HEK293 (cell line): Measurements from ENCODE around the gene TUBG2.

ENCODE experiments used
- CTCF ChIA-PET: fragments of 350-600 bp; formaldehyde crosslinking; extraction: SDS; loops from one replicate; lab custom pipeline; 2021; ENCODE audit warnings: antibody characterized with exemption; lab: Yijun Ruan, JAX
- POLR2A ChIA-PET: fragments of 300-600 bp; formaldehyde crosslinking; extraction: SDS; loops from one replicate; lab custom pipeline; 2020; ENCODE audit warnings: antibody characterized with exemption, inconsistent platforms; lab: Yijun Ruan, JAX
- H3K27ac ChIP-seq: fragments of 200-500 bp; sonication (Bioruptor generic); 2 replicates; pipeline ENCODE4 v1.5.1; 2014; ENCODE audit warnings: low read depth, low read length, control low read depth, inconsistent platforms; ENCODE audit errors: extremely low read depth
- H3K36me3 ChIP-seq, 2 experiments: fragments of 200-500 bp in 1 of 2; sonication (Bioruptor generic) in 1 of 2; 1 replicate in 1 of 2; 2 replicates in 1 of 2; pipeline ENCODE4 v1.5.1; 2014 to 2017; ENCODE audit warnings: inconsistent platforms in 2 of 2, low read length in 2 of 2; ENCODE audit not compliant: control insufficient read depth in 2 of 2, insufficient read depth in 1 of 2
- H3K4me1 ChIP-seq: fragments of 200-500 bp; sonication (Bioruptor generic); 2 replicates; pipeline ENCODE4 v1.5.1; 2014; ENCODE audit warnings: mild to moderate bottlenecking, low read length, inconsistent platforms; ENCODE audit not compliant: control insufficient read depth, insufficient read depth
- H3K4me3 ChIP-seq: 2 replicates; pipeline ENCODE4 v1.5.1; 2011; ENCODE audit warnings: low read depth, mild to moderate bottlenecking, control low read depth, low read length, moderate library complexity
- H3K9me3 ChIP-seq: fragments of 200-500 bp; sonication (Bioruptor generic); 2 replicates; pipeline ENCODE4 v1.5.1; 2014; ENCODE audit warnings: low read depth, low read length, inconsistent platforms; ENCODE audit not compliant: control insufficient read depth, insufficient read depth
- KLF16 ChIP-seq: fragments of 450-650 bp; formaldehyde crosslinking; IDR thresholded peaks from 2 replicates; pipeline ENCODE4 v1.5.1; 2017; ENCODE audit warnings: missing biosample characterization, missing genetic modification characterization
- PRDM10 ChIP-seq: fragments of 450-650 bp; formaldehyde crosslinking; IDR thresholded peaks from 2 replicates; pipeline ENCODE4 v1.5.1; 2016; ENCODE audit warnings: missing biosample characterization, missing genetic modification characterization
- SCRT2 ChIP-seq: fragments of 450-650 bp; formaldehyde crosslinking; IDR thresholded peaks from 2 replicates; pipeline ENCODE4 v1.5.1; 2016; ENCODE audit warnings: missing biosample characterization, missing genetic modification characterization
- SP2 ChIP-seq: fragments of 450-650 bp; formaldehyde crosslinking; IDR thresholded peaks from 2 replicates; pipeline ENCODE4 v1.5.1; 2016; ENCODE audit warnings: missing biosample characterization, missing genetic modification characterization
- ZBTB7A ChIP-seq: fragments of 450-650 bp; formaldehyde crosslinking; IDR thresholded peaks from 2 replicates; pipeline ENCODE4 v1.5.1; 2016; ENCODE audit warnings: low read depth, missing biosample characterization, missing genetic modification characterization
- ZFHX2 ChIP-seq: fragments of 450-650 bp; formaldehyde crosslinking; conservative IDR thresholded peaks from 2 replicates; pipeline ENCODE4 v1.5.1; 2016; ENCODE audit warnings: missing biosample characterization, missing genetic modification characterization
- ZNF157 ChIP-seq: fragments of 450-650 bp; formaldehyde crosslinking; IDR thresholded peaks from 2 replicates; pipeline ENCODE4 v1.5.1; 2016; ENCODE audit warnings: missing biosample characterization, missing genetic modification characterization
- ZNF2 ChIP-seq: fragments of 450-650 bp; formaldehyde crosslinking; IDR thresholded peaks from 2 replicates; pipeline ENCODE4 v1.5.1; 2016; ENCODE audit warnings: missing biosample characterization, missing genetic modification characterization
- ZNF248 ChIP-seq: fragments of 450-650 bp; formaldehyde crosslinking; IDR thresholded peaks from 2 replicates; pipeline ENCODE4 v1.5.1; 2017; ENCODE audit warnings: missing biosample characterization, missing genetic modification characterization
- ZNF335 ChIP-seq: fragments of 450-650 bp; formaldehyde crosslinking; conservative IDR thresholded peaks from 2 replicates; pipeline ENCODE4 v1.5.1; 2016; ENCODE audit warnings: missing biosample characterization, missing genetic modification characterization
- ZNF366 ChIP-seq: fragments of 450-650 bp; formaldehyde crosslinking; conservative IDR thresholded peaks from 2 replicates; pipeline ENCODE4 v1.5.1; 2016; ENCODE audit warnings: missing biosample characterization, missing genetic modification characterization
- ZNF510 ChIP-seq: fragments of 450-650 bp; formaldehyde crosslinking; IDR thresholded peaks from 2 replicates; pipeline ENCODE4 v1.5.1; 2018; ENCODE audit warnings: mild to moderate bottlenecking, missing genetic modification characterization, missing biosample characterization; ENCODE audit not compliant: insufficient replicate concordance
- ZNF561 ChIP-seq: fragments of 450-650 bp; IDR thresholded peaks from 2 replicates; pipeline ENCODE4 v1.5.1; 2018; ENCODE audit warnings: missing biosample characterization, missing genetic modification characterization, borderline replicate concordance
- ZNF585B ChIP-seq: fragments of 450-650 bp; formaldehyde crosslinking; IDR thresholded peaks from 2 replicates; pipeline ENCODE4 v1.5.1; 2016; ENCODE audit warnings: missing biosample characterization, missing genetic modification characterization
- ZNF600 ChIP-seq: fragments of 450-650 bp; formaldehyde crosslinking; IDR thresholded peaks from 2 replicates; pipeline ENCODE4 v1.5.1; 2016; ENCODE audit warnings: missing biosample characterization, missing genetic modification characterization
- ZNF610 ChIP-seq: fragments of 450-650 bp; formaldehyde crosslinking; IDR thresholded peaks from 2 replicates; pipeline ENCODE4 v1.5.1; 2016; ENCODE audit warnings: missing biosample characterization, missing genetic modification characterization, borderline replicate concordance
- ZNF623 ChIP-seq: fragments of 450-650 bp; formaldehyde crosslinking; IDR thresholded peaks from 2 replicates; pipeline ENCODE4 v1.5.1; 2016; ENCODE audit warnings: missing biosample characterization, missing genetic modification characterization
- ZSCAN30 ChIP-seq: fragments of 450-650 bp; IDR thresholded peaks from 2 replicates; pipeline ENCODE4 v1.5.1; 2018; ENCODE audit warnings: missing biosample characterization, mild to moderate bottlenecking, missing genetic modification characterization, moderate library complexity
- TF ChIP-seq, protein P1 (sequence below): fragments of 450-650 bp; formaldehyde crosslinking; IDR thresholded peaks from 2 replicates; pipeline ENCODE4; 2016; ENCODE audit warnings: missing biosample characterization, missing genetic modification characterization
- TF ChIP-seq, protein P2 (sequence below): fragments of 450-650 bp; formaldehyde crosslinking; IDR thresholded peaks from 2 replicates; pipeline ENCODE4 v1.5.1; 2016; ENCODE audit warnings: missing biosample characterization, missing genetic modification characterization
- TF ChIP-seq, protein P3 (sequence below): fragments of 450-650 bp; formaldehyde crosslinking; IDR thresholded peaks from 2 replicates; pipeline ENCODE4 v1.5.1; 2016; ENCODE audit warnings: missing biosample characterization, missing genetic modification characterization, borderline replicate concordance

TUBG2 gene

DNA sequence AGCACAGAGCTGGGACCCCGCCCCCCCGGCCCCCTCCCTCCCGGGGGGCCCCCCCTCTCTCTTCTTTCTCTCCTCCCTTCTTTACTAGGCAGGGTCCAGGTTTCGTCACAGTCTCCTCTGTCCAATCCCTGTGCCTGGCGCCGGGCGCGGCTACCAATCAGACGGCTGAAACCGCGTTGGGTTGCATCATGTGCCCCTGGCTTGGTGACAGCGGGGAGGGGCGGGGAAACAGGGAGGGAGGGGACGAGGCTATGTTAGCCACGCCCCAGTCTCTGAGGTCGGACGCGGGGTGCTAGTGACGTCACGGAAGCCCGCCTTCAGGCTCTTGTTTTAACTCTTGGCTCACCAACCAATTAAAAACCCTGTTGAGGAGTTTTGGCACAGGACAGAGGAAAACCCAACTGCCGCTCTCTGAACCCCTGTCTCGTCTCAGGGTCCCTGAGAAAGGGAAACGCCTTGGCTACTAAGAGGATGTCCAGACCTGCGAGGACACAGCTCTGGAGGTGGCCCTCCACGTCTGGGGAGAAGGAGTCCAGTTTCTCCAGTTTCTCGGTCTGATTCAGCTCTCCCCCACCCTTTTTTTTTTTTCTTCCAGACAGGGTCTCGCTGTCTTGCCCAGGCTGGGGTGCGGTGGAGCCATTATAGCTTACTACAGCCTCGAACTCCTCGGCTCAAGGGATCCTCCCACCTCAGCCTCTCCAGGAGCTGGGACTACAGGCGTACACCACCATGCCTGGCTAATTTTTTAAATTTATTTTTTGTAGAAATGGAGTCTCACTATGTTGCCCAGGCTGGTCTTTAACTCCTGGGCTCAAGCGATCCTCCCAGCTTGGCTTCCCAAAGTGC is 18.2 kb downstream of the TUBG2 start (continued):
- TF ChIP-seq ZBTB7A (no peak), KLF16 (tag by site-specific recombination) (peak; percentile 14), SP2 (peak; percentile 96), ZNF561 (0 out of 2 replicates have a peak, but pooled peaks have one; percentile 19), ZNF510 (tag by site-specific recombination) (no peak), PRDM10 (tag by site-specific recombination) (peak; percentile 82), ZNF623 (tag by site-specific recombination) (peak; percentile 25; the same call in 1 of the 2 replicates), ZNF335 (peak; percentile 70), ZNF366 (tag by site-specific recombination) (peak; percentile 98), ZNF585B (tag by site-specific recombination) (no peak), ZNF610 (no peak), SCRT2 (tag by site-specific recombination) (peak; percentile 64)
- TF ChIP-seq, protein P1, sequence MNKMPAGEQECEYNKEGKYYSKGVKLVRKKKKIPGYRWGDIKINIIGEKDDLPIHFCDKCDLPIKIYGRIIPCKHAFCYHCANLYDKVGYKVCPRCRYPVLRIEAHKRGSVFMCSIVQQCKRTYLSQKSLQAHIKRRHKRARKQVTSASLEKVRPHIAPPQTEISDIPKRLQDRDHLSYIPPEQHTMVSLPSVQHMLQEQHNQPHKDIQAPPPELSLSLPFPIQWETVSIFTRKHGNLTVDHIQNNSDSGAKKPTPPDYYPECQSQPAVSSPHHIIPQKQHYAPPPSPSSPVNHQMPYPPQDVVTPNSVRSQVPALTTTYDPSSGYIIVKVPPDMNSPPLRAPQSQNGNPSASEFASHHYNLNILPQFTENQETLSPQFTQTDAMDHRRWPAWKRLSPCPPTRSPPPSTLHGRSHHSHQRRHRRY (tag by site-specific recombination) = 0 out of 2 replicates have a peak, but pooled peaks have one; percentile 34
- TF ChIP-seq, protein P2, sequence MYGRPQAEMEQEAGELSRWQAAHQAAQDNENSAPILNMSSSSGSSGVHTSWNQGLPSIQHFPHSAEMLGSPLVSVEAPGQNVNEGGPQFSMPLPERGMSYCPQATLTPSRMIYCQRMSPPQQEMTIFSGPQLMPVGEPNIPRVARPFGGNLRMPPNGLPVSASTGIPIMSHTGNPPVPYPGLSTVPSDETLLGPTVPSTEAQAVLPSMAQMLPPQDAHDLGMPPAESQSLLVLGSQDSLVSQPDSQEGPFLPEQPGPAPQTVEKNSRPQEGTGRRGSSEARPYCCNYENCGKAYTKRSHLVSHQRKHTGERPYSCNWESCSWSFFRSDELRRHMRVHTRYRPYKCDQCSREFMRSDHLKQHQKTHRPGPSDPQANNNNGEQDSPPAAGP = peak; percentile 31; the same call in 1 of the 2 replicates

DNA sequence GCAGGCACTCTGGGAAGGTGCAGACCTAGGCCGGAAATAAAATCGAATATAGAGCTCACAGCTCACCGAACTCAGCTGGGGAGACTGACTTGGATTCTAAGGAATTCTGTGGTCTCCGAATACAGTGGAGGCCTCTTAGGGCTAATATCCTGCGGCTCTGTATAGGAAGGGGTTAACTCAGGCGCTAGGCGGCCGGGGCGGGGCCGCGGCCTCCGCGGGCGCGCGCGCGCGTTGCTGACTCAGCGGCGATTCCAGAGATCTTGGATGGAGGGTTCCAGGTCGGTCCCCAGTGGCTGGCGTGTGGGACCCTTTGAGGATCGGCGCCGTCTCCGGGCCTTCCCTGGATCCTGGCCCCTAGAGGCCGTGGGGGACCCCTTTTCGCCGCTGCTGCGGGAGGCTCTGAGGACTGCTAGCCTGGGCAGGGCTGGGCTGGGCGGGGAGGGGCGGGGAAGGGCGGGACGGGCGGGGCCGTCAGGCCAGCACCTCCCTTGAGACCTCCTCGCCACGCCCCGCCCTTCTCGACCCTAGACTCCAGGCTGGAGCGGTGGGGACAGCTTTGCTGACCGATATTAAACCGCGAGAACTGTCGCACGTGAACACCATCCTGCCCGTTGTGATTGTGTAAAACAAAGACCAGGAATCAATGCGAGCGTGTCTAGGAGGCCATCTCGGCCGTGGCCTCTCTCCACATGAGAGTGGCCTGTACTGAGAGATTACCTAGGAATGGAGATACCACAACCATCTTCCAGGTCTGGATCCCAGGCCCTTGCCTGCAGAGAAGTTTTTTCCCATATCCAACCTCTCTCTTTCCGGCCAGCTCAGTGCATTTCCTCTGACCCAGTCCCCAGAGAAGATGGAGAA is 19.1 kb downstream of the TUBG2 start:
- Histone ChIP-seq H3K36me3 (peaks cover 0 to 7% of the 10 kb centered on the region in 2 experiments; a peak in 1 of 3 replicates), H3K4me1 (peaks cover 23% of the 10 kb centered on the region), H3K4me3 (peak overlapping the region; percentile 61), H3K9me3 (no peaks in the 10 kb centered on the region), H3K27ac (peak overlapping the region; percentile 90)
- ChIA-PET CTCF (interaction anchor here (0.6 to 3.3 kb wide), 13 partner anchors 10 to 289 kb away, joined by 3 to 53 read pairs (median 4); partner anchors contain the start of genes PSMC3IP, RAMP2, RETREG3 and TUBG1), POLR2A (interaction anchor here (0.6 to 6.1 kb wide), 10 partner anchors 10 to 142 kb away, joined by 3 to 56 read pairs (median 8); partner anchors contain the start of genes NAGLU, PSMC3IP, RETREG3 and TUBG1)
- TF ChIP-seq ZNF157 (tag by site-specific recombination) (no peak), ZNF2 (tag by site-specific recombination) (peak; percentile 69), ZFHX2 (tag by site-specific recombination) (0 out of 2 replicates have a peak, but pooled peaks have one; percentile 9), ZNF248 (tag by site-specific recombination) (no peak), ZSCAN30 (tag by site-specific recombination) (peak; percentile 82), ZNF600 (tag by site-specific recombination) (peak; percentile 81)
- TF ChIP-seq, protein P3, sequence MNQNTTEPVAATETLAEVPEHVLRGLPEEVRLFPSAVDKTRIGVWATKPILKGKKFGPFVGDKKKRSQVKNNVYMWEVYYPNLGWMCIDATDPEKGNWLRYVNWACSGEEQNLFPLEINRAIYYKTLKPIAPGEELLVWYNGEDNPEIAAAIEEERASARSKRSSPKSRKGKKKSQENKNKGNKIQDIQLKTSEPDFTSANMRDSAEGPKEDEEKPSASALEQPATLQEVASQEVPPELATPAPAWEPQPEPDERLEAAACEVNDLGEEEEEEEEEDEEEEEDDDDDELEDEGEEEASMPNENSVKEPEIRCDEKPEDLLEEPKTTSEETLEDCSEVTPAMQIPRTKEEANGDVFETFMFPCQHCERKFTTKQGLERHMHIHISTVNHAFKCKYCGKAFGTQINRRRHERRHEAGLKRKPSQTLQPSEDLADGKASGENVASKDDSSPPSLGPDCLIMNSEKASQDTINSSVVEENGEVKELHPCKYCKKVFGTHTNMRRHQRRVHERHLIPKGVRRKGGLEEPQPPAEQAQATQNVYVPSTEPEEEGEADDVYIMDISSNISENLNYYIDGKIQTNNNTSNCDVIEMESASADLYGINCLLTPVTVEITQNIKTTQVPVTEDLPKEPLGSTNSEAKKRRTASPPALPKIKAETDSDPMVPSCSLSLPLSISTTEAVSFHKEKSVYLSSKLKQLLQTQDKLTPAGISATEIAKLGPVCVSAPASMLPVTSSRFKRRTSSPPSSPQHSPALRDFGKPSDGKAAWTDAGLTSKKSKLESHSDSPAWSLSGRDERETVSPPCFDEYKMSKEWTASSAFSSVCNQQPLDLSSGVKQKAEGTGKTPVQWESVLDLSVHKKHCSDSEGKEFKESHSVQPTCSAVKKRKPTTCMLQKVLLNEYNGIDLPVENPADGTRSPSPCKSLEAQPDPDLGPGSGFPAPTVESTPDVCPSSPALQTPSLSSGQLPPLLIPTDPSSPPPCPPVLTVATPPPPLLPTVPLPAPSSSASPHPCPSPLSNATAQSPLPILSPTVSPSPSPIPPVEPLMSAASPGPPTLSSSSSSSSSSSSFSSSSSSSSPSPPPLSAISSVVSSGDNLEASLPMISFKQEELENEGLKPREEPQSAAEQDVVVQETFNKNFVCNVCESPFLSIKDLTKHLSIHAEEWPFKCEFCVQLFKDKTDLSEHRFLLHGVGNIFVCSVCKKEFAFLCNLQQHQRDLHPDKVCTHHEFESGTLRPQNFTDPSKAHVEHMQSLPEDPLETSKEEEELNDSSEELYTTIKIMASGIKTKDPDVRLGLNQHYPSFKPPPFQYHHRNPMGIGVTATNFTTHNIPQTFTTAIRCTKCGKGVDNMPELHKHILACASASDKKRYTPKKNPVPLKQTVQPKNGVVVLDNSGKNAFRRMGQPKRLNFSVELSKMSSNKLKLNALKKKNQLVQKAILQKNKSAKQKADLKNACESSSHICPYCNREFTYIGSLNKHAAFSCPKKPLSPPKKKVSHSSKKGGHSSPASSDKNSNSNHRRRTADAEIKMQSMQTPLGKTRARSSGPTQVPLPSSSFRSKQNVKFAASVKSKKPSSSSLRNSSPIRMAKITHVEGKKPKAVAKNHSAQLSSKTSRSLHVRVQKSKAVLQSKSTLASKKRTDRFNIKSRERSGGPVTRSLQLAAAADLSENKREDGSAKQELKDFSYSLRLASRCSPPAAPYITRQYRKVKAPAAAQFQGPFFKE (tag by site-specific recombination) = no peak
